ENCODE data around the gene TRMT11. TPM values are rescaled to one million over a fixed set of nuclear protein-coding genes. Genes with fewer than 3 reads are reported as not detected.

TRMT11 gene
- total and polyA plus RNA-seq, 2 of the 13 experiments (the other 11 are each of a cell fraction or from before 2014, with no cell fraction given): 42.2 to 81.9 TPM

DNA sequence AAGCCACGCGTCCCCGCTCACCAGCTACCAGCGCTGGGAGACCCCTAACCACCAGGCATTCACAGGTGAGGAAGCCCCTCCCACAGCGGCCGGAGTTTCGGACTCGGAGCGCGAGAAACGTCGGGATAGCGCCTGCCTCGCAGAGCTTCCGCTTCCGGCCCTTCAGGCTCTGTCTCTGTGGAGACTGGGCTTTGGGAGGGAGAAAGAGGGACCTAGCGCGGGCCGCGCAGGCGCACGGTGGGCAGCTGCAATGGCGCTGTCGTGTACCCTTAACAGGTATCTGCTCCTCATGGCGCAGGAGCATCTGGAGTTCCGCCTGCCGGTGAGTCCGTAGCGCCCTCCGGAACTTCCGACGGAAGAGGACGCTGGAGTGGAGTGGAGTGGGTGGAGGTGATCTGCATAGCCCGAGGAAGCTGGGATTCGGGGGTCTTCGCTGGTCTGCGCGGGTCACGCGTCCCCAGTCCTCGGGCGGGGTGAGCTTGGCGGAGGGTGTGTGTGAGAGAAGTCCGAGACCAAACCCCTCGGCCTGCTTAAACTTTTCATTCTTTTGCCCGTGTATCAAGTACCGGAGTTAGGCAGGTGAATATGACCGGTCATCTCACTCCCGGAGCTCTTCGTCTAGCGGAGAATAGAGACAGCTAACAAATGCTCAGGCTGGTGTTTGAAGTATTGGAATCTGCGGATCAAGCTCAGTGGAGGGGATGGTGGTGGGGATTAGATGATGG is at the start of gene TRMT11 (continued):
- TF ChIP-seq, protein P1, sequence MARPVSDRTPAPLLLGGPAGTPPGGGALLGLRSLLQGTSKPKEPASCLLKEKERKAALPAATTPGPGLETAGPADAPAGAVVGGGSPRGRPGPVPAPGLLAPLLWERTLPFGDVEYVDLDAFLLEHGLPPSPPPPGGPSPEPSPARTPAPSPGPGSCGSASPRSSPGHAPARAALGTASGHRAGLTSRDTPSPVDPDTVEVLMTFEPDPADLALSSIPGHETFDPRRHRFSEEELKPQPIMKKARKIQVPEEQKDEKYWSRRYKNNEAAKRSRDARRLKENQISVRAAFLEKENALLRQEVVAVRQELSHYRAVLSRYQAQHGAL (CRISPR knock-in tag; IDR thresholded peaks at IDR 0.05; ENCODE audit: not compliant biosample characterization): peak; percentile 70
- TF ChIP-seq FOSL2 (CRISPR knock-in tag; IDR thresholded peaks at IDR 0.05): peak; percentile 44; the same call in 1 of the 2 replicates
- TF ChIP-seq NONO (IDR thresholded peaks at IDR 0.05): no peak
- peak; percentile 95 for TF ChIP-seq NONO (CRISPR knock-in tag; conservative IDR thresholded peaks at IDR 0.05)
- peak; percentile 92 for TF ChIP-seq PHF20 (CRISPR knock-in tag; IDR thresholded peaks at IDR 0.05)
- peak; percentile 93 for TF ChIP-seq ZNF772 (CRISPR knock-in tag; IDR thresholded peaks at IDR 0.05)
- no peak for TF ChIP-seq ZMAT3 (CRISPR knock-in tag; conservative IDR thresholded peaks at IDR 0.05)
- TF ChIP-seq, protein P2, sequence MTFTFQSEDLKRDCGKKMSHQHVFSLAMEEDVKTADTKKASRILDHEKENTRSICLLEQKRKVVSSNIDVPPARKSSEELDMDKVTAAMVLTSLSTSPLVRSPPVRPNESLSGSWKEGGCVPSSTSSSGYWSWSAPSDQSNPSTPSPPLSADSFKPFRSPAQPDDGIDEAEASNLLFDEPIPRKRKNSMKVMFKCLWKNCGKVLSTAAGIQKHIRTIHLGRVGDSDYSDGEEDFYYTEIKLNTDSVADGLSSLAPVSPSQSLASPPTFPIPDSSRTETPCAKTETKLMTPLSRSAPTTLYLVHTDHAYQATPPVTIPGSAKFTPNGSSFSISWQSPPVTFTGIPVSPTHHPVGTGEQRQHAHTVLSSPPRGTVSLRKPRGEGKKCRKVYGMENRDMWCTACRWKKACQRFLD (CRISPR knock-in tag; IDR thresholded peaks at IDR 0.05; ENCODE audit: borderline replicate concordance): no peak
- no peak; the same call in 1 of the 2 replicates for TF ChIP-seq SRY (CRISPR knock-in tag; IDR thresholded peaks at IDR 0.05)
- no peak for TF ChIP-seq ZNF333 (CRISPR knock-in tag; IDR thresholded peaks at IDR 0.05; ENCODE audit: borderline replicate concordance)
- TF ChIP-seq NFKBIZ (CRISPR knock-in tag; IDR thresholded peaks at IDR 0.05): peak; percentile 90
- TF ChIP-seq SPEN (CRISPR knock-in tag; IDR thresholded peaks at IDR 0.05; ENCODE audit: low read depth): peak; percentile 84
- no peak for TF ChIP-seq TOE1 (CRISPR knock-in tag; IDR thresholded peaks at IDR 0.05)
- no peak for TF ChIP-seq ZNF382 (CRISPR knock-in tag; IDR thresholded peaks at IDR 0.05; ENCODE audit: borderline replicate concordance)
- TF ChIP-seq, protein P3, sequence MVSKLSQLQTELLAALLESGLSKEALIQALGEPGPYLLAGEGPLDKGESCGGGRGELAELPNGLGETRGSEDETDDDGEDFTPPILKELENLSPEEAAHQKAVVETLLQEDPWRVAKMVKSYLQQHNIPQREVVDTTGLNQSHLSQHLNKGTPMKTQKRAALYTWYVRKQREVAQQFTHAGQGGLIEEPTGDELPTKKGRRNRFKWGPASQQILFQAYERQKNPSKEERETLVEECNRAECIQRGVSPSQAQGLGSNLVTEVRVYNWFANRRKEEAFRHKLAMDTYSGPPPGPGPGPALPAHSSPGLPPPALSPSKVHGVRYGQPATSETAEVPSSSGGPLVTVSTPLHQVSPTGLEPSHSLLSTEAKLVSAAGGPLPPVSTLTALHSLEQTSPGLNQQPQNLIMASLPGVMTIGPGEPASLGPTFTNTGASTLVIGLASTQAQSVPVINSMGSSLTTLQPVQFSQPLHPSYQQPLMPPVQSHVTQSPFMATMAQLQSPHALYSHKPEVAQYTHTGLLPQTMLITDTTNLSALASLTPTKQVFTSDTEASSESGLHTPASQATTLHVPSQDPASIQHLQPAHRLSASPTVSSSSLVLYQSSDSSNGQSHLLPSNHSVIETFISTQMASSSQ (IDR thresholded peaks at IDR 0.05; ENCODE audit: low read depth): 0 out of 2 replicates have a peak, but pooled peaks have one; percentile 28
- TF ChIP-seq, protein P3 (CRISPR knock-in tag; IDR thresholded peaks at IDR 0.05; ENCODE audit: borderline replicate concordance): no peak
- no peak for TF ChIP-seq ZFP36 (IDR thresholded peaks at IDR 0.05; ENCODE audit: borderline replicate concordance, low read depth, low read length, partially characterized antibody)
- TF ChIP-seq ZNF724P (CRISPR knock-in tag; IDR thresholded peaks at IDR 0.05; ENCODE audit: borderline replicate concordance): peak; percentile 93; the same call in 1 of the 2 replicates
- TF ChIP-seq, protein P4, sequence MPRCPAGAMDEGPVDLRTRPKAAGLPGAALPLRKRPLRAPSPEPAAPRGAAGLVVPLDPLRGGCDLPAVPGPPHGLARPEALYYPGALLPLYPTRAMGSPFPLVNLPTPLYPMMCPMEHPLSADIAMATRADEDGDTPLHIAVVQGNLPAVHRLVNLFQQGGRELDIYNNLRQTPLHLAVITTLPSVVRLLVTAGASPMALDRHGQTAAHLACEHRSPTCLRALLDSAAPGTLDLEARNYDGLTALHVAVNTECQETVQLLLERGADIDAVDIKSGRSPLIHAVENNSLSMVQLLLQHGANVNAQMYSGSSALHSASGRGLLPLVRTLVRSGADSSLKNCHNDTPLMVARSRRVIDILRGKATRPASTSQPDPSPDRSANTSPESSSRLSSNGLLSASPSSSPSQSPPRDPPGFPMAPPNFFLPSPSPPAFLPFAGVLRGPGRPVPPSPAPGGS (CRISPR knock-in tag; IDR thresholded peaks at IDR 0.05): peak; percentile 73; the same call in 1 of the 2 replicates
- TF ChIP-seq RXRB (CRISPR knock-in tag; IDR thresholded peaks at IDR 0.05; ENCODE audit: borderline replicate concordance): peak; percentile 78; the same call in 1 of the 2 replicates
- peak; percentile 29; the same call in 1 of the 2 replicates for TF ChIP-seq IRX3 (CRISPR knock-in tag; IDR thresholded peaks at IDR 0.05; ENCODE audit: borderline replicate concordance, low read depth)

Measured in HepG2 (cell line).